Fibroblast of peridontal ligament (primary cell): ENCODE measurements around the gene SLC45A2.
"Not testable (repeated sequence)": the region's sequence is repeated elsewhere in the genome, so short reads cannot be mapped to it uniquely, and the experiment has no call there.

ENCODE experiments used
- DNase-seq: peaks from one replicate; pipeline ENCODE4 v3.0.0-alpha.2; 2010; ENCODE audit errors: extremely low read depth

Gene SLC45A2

GRCh38 chr5:33984671-33985124 lies at the start of gene SLC45A2:
TSS of gene SLC45A2 (minus strand) at chr5:33984693. CDS start at chr5:33984583, 110 bp downstream.
- peak; percentile 17 for DNase-seq

GRCh38 chr5:34031966-34032365 lies 47.5 kb upstream of the SLC45A2 start:
- DNase-seq: no peak

- DNase-seq: no peak
Measured at GRCh38 chr5:34031117-34031516, 46.6 kb upstream of the SLC45A2 start.

- DNase-seq: not testable (repeated sequence)
Measured at GRCh38 chr5:34030585-34030984, 46.1 kb upstream of the SLC45A2 start.

GRCh38 chr5:34030048-34030447 lies 45.6 kb upstream of the SLC45A2 start:
- no peak for DNase-seq

- DNase-seq: no peak
Measured at GRCh38 chr5:34028349-34028748, 43.9 kb upstream of the SLC45A2 start.

- DNase-seq: no peak
Measured at GRCh38 chr5:34026089-34026761, 41.7 kb upstream of the SLC45A2 start.

GRCh38 chr5:34022121-34022705 lies 37.7 kb upstream of the SLC45A2 start:
- DNase-seq: no peak

- DNase-seq: no peak
Measured at GRCh38 chr5:34021334-34021733, 36.8 kb upstream of the SLC45A2 start.

- no peak for DNase-seq
Measured at GRCh38 chr5:34020726-34021125, 36.2 kb upstream of the SLC45A2 start.

- no peak for DNase-seq
Measured at GRCh38 chr5:34017254-34017653, 32.8 kb upstream of the SLC45A2 start.

- no peak for DNase-seq
Measured at GRCh38 chr5:34016750-34017149, 32.3 kb upstream of the SLC45A2 start.

- no peak for DNase-seq
Measured at GRCh38 chr5:34016222-34016621, 31.7 kb upstream of the SLC45A2 start.

- DNase-seq: no peak
Measured at GRCh38 chr5:34015120-34015822, 30.8 kb upstream of the SLC45A2 start.

- DNase-seq: no peak
Measured at GRCh38 chr5:34014626-34015025, 30.1 kb upstream of the SLC45A2 start.

GRCh38 chr5:34013547-34013946 lies 29.1 kb upstream of the SLC45A2 start:
- no peak for DNase-seq

- DNase-seq: peak; percentile 89
Measured at GRCh38 chr5:34012791-34013190, 28.3 kb upstream of the SLC45A2 start.

- peak; percentile 15 for DNase-seq
Measured at GRCh38 chr5:34011536-34011935, 27.0 kb upstream of the SLC45A2 start.

- DNase-seq: not testable (repeated sequence)
Measured at GRCh38 chr5:34010146-34010545, 25.7 kb upstream of the SLC45A2 start.

- DNase-seq: no peak
Measured at GRCh38 chr5:34009610-34010009, 25.1 kb upstream of the SLC45A2 start.

- DNase-seq: peak; percentile 22
Measured at GRCh38 chr5:34008802-34009201, 24.3 kb upstream of the SLC45A2 start.

- DNase-seq: peak; percentile 87
Measured at GRCh38 chr5:34007621-34008600, 23.4 kb upstream of the SLC45A2 start, which contains the start of gene AMACR. TSS of gene AMACR (minus strand) at chr5:34008050. CDS start at chr5:34008019, 31 bp downstream.
